ENCODE results near the gene FBN3.

FBN3 gene

DNA sequence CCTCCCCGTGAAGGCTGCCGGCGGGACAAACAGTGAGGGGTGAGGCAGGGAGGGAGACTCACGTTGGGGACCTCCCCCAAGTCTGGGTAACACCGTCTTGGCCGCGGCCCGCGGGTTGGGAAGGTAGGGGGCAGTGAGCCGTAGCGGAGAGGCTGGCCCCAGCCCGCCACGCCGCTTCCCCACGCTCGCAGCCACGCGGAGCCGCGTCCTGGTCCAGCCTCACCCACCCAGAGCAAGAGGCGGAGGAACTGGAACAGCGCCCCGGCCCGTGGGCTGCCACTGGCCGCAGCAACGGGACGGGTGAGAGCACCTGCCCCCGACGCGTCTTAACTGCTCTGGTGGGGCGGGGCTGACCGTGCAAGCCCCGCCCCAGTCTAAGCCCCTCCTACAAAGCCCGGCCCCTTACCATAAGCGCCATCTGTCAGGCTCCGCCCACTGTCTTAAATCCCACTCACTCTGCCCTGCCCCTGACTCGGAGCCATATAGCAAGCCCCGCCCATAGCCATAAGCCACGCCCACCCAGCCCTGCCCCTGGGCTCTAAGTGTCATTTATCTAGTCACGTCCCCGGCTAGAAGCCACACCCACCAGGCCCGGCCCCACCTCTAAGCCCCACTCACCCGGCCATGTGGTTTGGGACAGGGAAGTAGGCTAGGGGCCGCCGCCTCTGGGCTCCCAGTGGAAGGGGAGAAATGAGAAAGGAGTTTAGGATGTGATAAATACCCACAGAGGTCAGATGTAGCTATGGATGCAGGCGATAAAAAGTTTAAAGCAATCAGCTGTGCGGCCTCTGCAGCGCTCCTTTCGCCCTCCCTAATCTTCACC, 98.9 kb downstream of the FBN3 start:
- TF ChIP-seq NFIC (IDR thresholded peaks at IDR 0.05) (0 out of 2 replicates have a peak, but pooled peaks have one; percentile 42), ZBTB7A (IDR thresholded peaks at IDR 0.05; ENCODE audit: low read depth) (peak; percentile 40; the same call in 1 of the 2 replicates), RAD21 (IDR thresholded peaks at IDR 0.05; ENCODE audit: low read depth) (no peak), EP300 (IDR thresholded peaks at IDR 0.05; ENCODE audit: borderline replicate concordance) (no peak), CEBPB (IDR thresholded peaks at IDR 0.05) (no peak), TAF1 (IDR thresholded peaks at IDR 0.05; ENCODE audit: low read depth) (0 out of 2 replicates have a peak, but pooled peaks have one; percentile 34), TCF12 (IDR thresholded peaks at IDR 0.05; ENCODE audit: low read depth) (no peak), CREB1 (IDR thresholded peaks at IDR 0.05; ENCODE audit: low read depth) (no peak), EGR1 (IDR thresholded peaks at IDR 0.05) (no peak), YY1 (IDR thresholded peaks at IDR 0.05; ENCODE audit: low read depth) (0 out of 2 replicates have a peak, but pooled peaks have one; percentile 11)
- TF ChIP-seq, protein P1, sequence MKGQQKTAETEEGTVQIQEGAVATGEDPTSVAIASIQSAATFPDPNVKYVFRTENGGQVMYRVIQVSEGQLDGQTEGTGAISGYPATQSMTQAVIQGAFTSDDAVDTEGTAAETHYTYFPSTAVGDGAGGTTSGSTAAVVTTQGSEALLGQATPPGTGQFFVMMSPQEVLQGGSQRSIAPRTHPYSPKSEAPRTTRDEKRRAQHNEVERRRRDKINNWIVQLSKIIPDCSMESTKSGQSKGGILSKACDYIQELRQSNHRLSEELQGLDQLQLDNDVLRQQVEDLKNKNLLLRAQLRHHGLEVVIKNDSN (IDR thresholded peaks at IDR 0.05) = 0 out of 2 replicates have a peak, but pooled peaks have one; percentile 23
- TF ChIP-seq, protein P2, sequence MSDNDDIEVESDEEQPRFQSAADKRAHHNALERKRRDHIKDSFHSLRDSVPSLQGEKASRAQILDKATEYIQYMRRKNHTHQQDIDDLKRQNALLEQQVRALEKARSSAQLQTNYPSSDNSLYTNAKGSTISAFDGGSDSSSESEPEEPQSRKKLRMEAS (IDR thresholded peaks at IDR 0.05) = peak; percentile 76

DNA sequence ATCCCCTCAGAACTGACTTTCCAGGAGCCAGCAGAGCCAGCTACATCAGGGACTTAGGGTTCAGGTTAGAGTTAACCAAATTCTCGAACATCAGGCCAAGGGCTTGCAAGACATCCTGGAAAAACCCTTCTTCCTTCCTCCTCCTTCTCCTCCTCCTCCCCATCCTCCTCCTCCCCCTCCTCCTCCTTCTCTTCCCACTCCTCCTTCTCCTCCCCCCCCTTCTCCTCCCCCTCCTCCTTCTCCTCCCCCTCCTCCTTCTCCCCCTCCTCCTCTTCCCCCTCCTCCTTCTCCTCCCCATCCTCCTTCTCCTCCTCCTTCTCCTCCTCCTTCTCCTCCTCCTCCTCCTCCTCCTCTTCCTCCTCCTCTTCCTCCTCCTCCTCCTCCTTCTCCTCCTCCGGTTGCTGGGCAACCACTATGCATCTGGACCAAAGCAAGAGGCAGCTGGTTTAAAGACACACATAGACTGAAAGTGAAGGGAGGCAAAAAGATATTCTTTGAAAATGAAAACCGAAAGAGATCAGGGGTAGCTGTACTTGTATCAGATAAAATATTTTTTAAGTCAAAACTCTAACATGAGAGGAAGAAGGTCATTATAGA, 102.7 kb downstream of the FBN3 start:
- TF ChIP-seq CREB1 (IDR thresholded peaks at IDR 0.05; ENCODE audit: low read depth) (no peak), FOXM1 (IDR thresholded peaks at IDR 0.05; ENCODE audit: borderline replicate concordance, low read depth) (no peak), ZBTB7A (IDR thresholded peaks at IDR 0.05; ENCODE audit: low read depth) (no peak), EGR1 (IDR thresholded peaks at IDR 0.05) (no peak), NFIC (IDR thresholded peaks at IDR 0.05) (no peak), TAF1 (IDR thresholded peaks at IDR 0.05; ENCODE audit: low read depth) (no peak), YY1 (IDR thresholded peaks at IDR 0.05; ENCODE audit: low read depth) (no peak), EP300 (IDR thresholded peaks at IDR 0.05; ENCODE audit: borderline replicate concordance) (no peak), TEAD4 (IDR thresholded peaks at IDR 0.05) (no peak), RAD21 (IDR thresholded peaks at IDR 0.05; ENCODE audit: low read depth) (no peak), TCF12 (IDR thresholded peaks at IDR 0.05; ENCODE audit: low read depth) (no peak), CEBPB (IDR thresholded peaks at IDR 0.05) (no peak)
- TF ChIP-seq, protein P3, sequence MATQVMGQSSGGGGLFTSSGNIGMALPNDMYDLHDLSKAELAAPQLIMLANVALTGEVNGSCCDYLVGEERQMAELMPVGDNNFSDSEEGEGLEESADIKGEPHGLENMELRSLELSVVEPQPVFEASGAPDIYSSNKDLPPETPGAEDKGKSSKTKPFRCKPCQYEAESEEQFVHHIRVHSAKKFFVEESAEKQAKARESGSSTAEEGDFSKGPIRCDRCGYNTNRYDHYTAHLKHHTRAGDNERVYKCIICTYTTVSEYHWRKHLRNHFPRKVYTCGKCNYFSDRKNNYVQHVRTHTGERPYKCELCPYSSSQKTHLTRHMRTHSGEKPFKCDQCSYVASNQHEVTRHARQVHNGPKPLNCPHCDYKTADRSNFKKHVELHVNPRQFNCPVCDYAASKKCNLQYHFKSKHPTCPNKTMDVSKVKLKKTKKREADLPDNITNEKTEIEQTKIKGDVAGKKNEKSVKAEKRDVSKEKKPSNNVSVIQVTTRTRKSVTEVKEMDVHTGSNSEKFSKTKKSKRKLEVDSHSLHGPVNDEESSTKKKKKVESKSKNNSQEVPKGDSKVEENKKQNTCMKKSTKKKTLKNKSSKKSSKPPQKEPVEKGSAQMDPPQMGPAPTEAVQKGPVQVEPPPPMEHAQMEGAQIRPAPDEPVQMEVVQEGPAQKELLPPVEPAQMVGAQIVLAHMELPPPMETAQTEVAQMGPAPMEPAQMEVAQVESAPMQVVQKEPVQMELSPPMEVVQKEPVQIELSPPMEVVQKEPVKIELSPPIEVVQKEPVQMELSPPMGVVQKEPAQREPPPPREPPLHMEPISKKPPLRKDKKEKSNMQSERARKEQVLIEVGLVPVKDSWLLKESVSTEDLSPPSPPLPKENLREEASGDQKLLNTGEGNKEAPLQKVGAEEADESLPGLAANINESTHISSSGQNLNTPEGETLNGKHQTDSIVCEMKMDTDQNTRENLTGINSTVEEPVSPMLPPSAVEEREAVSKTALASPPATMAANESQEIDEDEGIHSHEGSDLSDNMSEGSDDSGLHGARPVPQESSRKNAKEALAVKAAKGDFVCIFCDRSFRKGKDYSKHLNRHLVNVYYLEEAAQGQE (IDR thresholded peaks at IDR 0.05; ENCODE audit: low read depth) = no peak
- TF ChIP-seq, protein P2 (IDR thresholded peaks at IDR 0.05) = no peak
- TF ChIP-seq, protein P1 (IDR thresholded peaks at IDR 0.05) = no peak

DNA sequence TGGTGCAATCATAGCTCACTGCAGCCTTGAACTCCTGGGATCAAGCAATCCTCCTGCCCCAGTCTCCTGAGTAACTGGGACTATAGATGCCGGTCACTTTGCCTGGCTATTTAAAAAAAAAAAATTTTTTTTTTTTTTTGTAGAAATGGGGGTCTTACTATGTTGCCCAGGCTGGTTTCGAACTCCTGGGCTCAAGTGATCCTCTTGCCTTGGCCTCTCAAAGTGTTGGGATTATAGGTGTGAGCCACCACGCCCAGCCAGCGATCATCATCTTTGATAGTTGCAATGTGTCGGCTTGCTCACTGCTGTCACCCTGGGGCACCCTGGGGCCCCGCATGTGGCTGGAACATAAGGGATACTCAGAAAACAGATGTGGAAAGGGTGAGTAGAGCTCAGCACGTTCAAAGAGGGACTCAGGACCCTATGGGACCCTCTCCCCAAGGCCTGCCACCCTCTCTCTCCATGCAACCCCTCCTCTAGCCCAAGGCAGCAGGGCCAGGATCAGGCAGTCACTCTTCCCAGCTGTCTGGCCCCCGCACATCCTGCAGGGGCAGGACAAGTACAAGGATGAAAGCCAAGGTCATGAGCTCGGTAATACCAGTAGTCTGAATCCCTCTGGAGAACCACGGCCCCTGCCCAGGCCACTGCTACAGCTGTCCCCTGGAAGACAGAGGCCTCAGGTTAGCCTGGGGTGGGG, 103.4 kb downstream of the FBN3 start:
- TF ChIP-seq TEAD4 (IDR thresholded peaks at IDR 0.05) (no peak), FOXM1 (IDR thresholded peaks at IDR 0.05; ENCODE audit: borderline replicate concordance, low read depth) (no peak), TCF12 (IDR thresholded peaks at IDR 0.05; ENCODE audit: low read depth) (no peak), RAD21 (IDR thresholded peaks at IDR 0.05; ENCODE audit: low read depth) (no peak), YY1 (IDR thresholded peaks at IDR 0.05; ENCODE audit: low read depth) (no peak), CEBPB (IDR thresholded peaks at IDR 0.05) (no peak), TAF1 (IDR thresholded peaks at IDR 0.05; ENCODE audit: low read depth) (no peak), ZBTB7A (IDR thresholded peaks at IDR 0.05; ENCODE audit: low read depth) (no peak), EP300 (IDR thresholded peaks at IDR 0.05; ENCODE audit: borderline replicate concordance) (no peak), EGR1 (IDR thresholded peaks at IDR 0.05) (no peak), NFIC (IDR thresholded peaks at IDR 0.05) (no peak), CREB1 (IDR thresholded peaks at IDR 0.05; ENCODE audit: low read depth) (no peak)
- TF ChIP-seq, protein P1 (IDR thresholded peaks at IDR 0.05) = no peak
- TF ChIP-seq, protein P3 (IDR thresholded peaks at IDR 0.05; ENCODE audit: low read depth) = no peak
- TF ChIP-seq, protein P2 (IDR thresholded peaks at IDR 0.05) = no peak

DNA sequence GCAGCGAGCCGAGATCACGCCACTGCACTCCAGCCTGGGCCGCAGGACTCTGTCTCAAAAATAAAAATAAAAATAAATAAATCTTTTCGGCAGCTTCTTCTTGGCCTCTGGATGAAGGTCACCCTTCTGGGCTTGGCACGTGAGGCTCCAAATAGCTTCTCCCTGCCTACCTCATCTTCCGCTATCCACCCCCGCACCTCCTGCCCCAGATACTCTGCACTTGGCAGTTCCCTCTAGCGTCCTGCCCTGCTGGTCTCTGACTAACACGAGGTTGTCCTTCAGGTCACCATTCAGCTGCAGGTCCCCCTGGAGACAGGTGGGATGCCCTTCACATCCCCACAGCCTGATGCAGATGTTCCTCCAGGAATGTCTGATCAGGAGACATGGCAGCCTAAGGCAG, 105.4 kb downstream of the FBN3 start:
- TF ChIP-seq EGR1 (IDR thresholded peaks at IDR 0.05) (no peak), CEBPB (IDR thresholded peaks at IDR 0.05) (no peak), FOXM1 (IDR thresholded peaks at IDR 0.05; ENCODE audit: borderline replicate concordance, low read depth) (no peak), EP300 (IDR thresholded peaks at IDR 0.05; ENCODE audit: borderline replicate concordance) (no peak), NFIC (IDR thresholded peaks at IDR 0.05) (no peak), TCF12 (IDR thresholded peaks at IDR 0.05; ENCODE audit: low read depth) (no peak), CREB1 (IDR thresholded peaks at IDR 0.05; ENCODE audit: low read depth) (no peak), TEAD4 (IDR thresholded peaks at IDR 0.05) (no peak), TAF1 (IDR thresholded peaks at IDR 0.05; ENCODE audit: low read depth) (no peak), RAD21 (IDR thresholded peaks at IDR 0.05; ENCODE audit: low read depth) (no peak), YY1 (IDR thresholded peaks at IDR 0.05; ENCODE audit: low read depth) (no peak), ZBTB7A (IDR thresholded peaks at IDR 0.05; ENCODE audit: low read depth) (no peak)
- TF ChIP-seq, protein P3 (IDR thresholded peaks at IDR 0.05; ENCODE audit: low read depth) = no peak
- TF ChIP-seq, protein P2 (IDR thresholded peaks at IDR 0.05) = no peak
- TF ChIP-seq, protein P1 (IDR thresholded peaks at IDR 0.05) = no peak
